ENCODE results near the gene PELI1.
"Not testable (repeated sequence)": the region's sequence is repeated elsewhere in the genome, so short reads cannot be mapped to it uniquely, and the experiment has no call there.

Gene PELI1

GRCh38 chr2:64081046-64081445 lies 63.2 kb downstream of the PELI1 start:
- Histone ChIP-seq H3F3A (ENCODE audit: insufficient read depth, low read length) (no peaks in the 10 kb centered on the region), H3K4me1 (ENCODE audit: insufficient read depth, low read length, severe bottlenecking) (peaks cover 4% of the 10 kb centered on the region)
- TF ChIP-seq EZH2 (IDR thresholded peaks at IDR 0.05; ENCODE audit: borderline replicate concordance, low read length) (no peak), CTCF (IDR thresholded peaks at IDR 0.05; ENCODE audit: low read length) (no peak)

GRCh38 chr2:64080179-64080578 lies 64.0 kb downstream of the PELI1 start:
- H3K27me3 ChIP-seq (ENCODE audit: insufficient read depth, low read length) = no peaks in the 10 kb centered on the region
- no peaks in the 10 kb centered on the region for H3K4me1 ChIP-seq (ENCODE audit: insufficient read depth, low read length, severe bottlenecking)
- H3K9me2 ChIP-seq (ENCODE audit: low read depth, low read length) = no peaks in the 10 kb centered on the region
- no peak for TF ChIP-seq CTCF (IDR thresholded peaks at IDR 0.05; ENCODE audit: low read length)
- no peak overlapping the region for H3K4me2 ChIP-seq (ENCODE audit: low read length)
- H3K27ac ChIP-seq (ENCODE audit: low read depth, low read length, poor library complexity, severe bottlenecking) = no peak overlapping the region
- H3K36me3 ChIP-seq (ENCODE audit: insufficient read depth, low read length) = no peaks in the 10 kb centered on the region
- H4K20me1 ChIP-seq (ENCODE audit: insufficient read depth, low read length) = no peaks in the 10 kb centered on the region
- H3K9ac ChIP-seq (ENCODE audit: low read length) = no peak overlapping the region
- H3K79me2 ChIP-seq (ENCODE audit: insufficient read depth, low read length) = no peaks in the 10 kb centered on the region
- no peak overlapping the region for H2AFZ ChIP-seq (ENCODE audit: low read length)
- no peaks in the 10 kb centered on the region for H3K9me3 ChIP-seq (ENCODE audit: low read length)
- no peak overlapping the region for H3K4me3 ChIP-seq (ENCODE audit: low read depth, low read length, poor library complexity, severe bottlenecking)
- H3F3A ChIP-seq (ENCODE audit: insufficient read depth, low read length) = no peaks in the 10 kb centered on the region

More at GRCh38 chr2:64081046-64081445, 63.2 kb downstream of the PELI1 start:
- no peaks in the 10 kb centered on the region for H3K9me2 ChIP-seq (ENCODE audit: low read depth, low read length)
- no peak overlapping the region for H3K9ac ChIP-seq (ENCODE audit: low read length)
- no peaks in the 10 kb centered on the region for H3K79me2 ChIP-seq (ENCODE audit: insufficient read depth, low read length)
- no peaks in the 10 kb centered on the region for H3K9me3 ChIP-seq (ENCODE audit: low read length)
- no peaks in the 10 kb centered on the region for H3K36me3 ChIP-seq (ENCODE audit: insufficient read depth, low read length)
- H3K4me3 ChIP-seq (ENCODE audit: low read depth, low read length, poor library complexity, severe bottlenecking) = no peak overlapping the region
- H2AFZ ChIP-seq (ENCODE audit: low read length) = no peak overlapping the region
- no peaks in the 10 kb centered on the region for H4K20me1 ChIP-seq (ENCODE audit: insufficient read depth, low read length)
- H3K4me2 ChIP-seq (ENCODE audit: low read length) = no peak overlapping the region
- H3K27me3 ChIP-seq (ENCODE audit: insufficient read depth, low read length) = no peaks in the 10 kb centered on the region
- H3K27ac ChIP-seq (ENCODE audit: low read depth, low read length, poor library complexity, severe bottlenecking) = no peak overlapping the region

- H3K9me2 ChIP-seq (ENCODE audit: low read depth, low read length); H3K36me3 ChIP-seq (ENCODE audit: insufficient read depth, low read length); H3K27me3 ChIP-seq (ENCODE audit: insufficient read depth, low read length); H3K9me3 ChIP-seq (ENCODE audit: low read length); H3K4me3 ChIP-seq (ENCODE audit: low read depth, low read length, poor library complexity, severe bottlenecking); H4K20me1 ChIP-seq (ENCODE audit: insufficient read depth, low read length); H3K4me1 ChIP-seq (ENCODE audit: insufficient read depth, low read length, severe bottlenecking); H3K4me2 ChIP-seq (ENCODE audit: low read length); H2AFZ ChIP-seq (ENCODE audit: low read length); H3K27ac ChIP-seq (ENCODE audit: low read depth, low read length, poor library complexity, severe bottlenecking); H3K79me2 ChIP-seq (ENCODE audit: insufficient read depth, low read length); H3K9ac ChIP-seq (ENCODE audit: low read length); H3F3A ChIP-seq (ENCODE audit: insufficient read depth, low read length): not testable (repeated sequence)
These were observed 64.5 kb downstream of the PELI1 start for GRCh38 chr2:64079688-64080087.

GRCh38 chr2:64076828-64077227 lies 67.4 kb downstream of the PELI1 start:
- H3K4me2 ChIP-seq (ENCODE audit: low read length); H3K4me3 ChIP-seq (ENCODE audit: low read depth, low read length, poor library complexity, severe bottlenecking); H4K20me1 ChIP-seq (ENCODE audit: insufficient read depth, low read length); H3K9ac ChIP-seq (ENCODE audit: low read length); H3K9me2 ChIP-seq (ENCODE audit: low read depth, low read length); H3K27ac ChIP-seq (ENCODE audit: low read depth, low read length, poor library complexity, severe bottlenecking); H3K9me3 ChIP-seq (ENCODE audit: low read length); H2AFZ ChIP-seq (ENCODE audit: low read length); H3K4me1 ChIP-seq (ENCODE audit: insufficient read depth, low read length, severe bottlenecking); H3K27me3 ChIP-seq (ENCODE audit: insufficient read depth, low read length); H3K36me3 ChIP-seq (ENCODE audit: insufficient read depth, low read length); H3K79me2 ChIP-seq (ENCODE audit: insufficient read depth, low read length); H3F3A ChIP-seq (ENCODE audit: insufficient read depth, low read length): not testable (repeated sequence)

GRCh38 chr2:64074616-64075015 lies 69.6 kb downstream of the PELI1 start:
- H2AFZ ChIP-seq (ENCODE audit: low read length); H3K79me2 ChIP-seq (ENCODE audit: insufficient read depth, low read length); H3K36me3 ChIP-seq (ENCODE audit: insufficient read depth, low read length); H3K27me3 ChIP-seq (ENCODE audit: insufficient read depth, low read length); H3K9me2 ChIP-seq (ENCODE audit: low read depth, low read length); H3K9ac ChIP-seq (ENCODE audit: low read length); H3K27ac ChIP-seq (ENCODE audit: low read depth, low read length, poor library complexity, severe bottlenecking); H4K20me1 ChIP-seq (ENCODE audit: insufficient read depth, low read length); H3F3A ChIP-seq (ENCODE audit: insufficient read depth, low read length); H3K4me3 ChIP-seq (ENCODE audit: low read depth, low read length, poor library complexity, severe bottlenecking); H3K4me2 ChIP-seq (ENCODE audit: low read length); H3K9me3 ChIP-seq (ENCODE audit: low read length); H3K4me1 ChIP-seq (ENCODE audit: insufficient read depth, low read length, severe bottlenecking): not testable (repeated sequence)
